Brain microvascular endothelial cell (primary cell): ENCODE data around the gene MACROD1.

Experiments used
- DNase-seq: peaks from one replicate; pipeline ENCODE4 v3.0.0-alpha.2; 2020
- H3K27ac ChIP-seq: fragments of 250-450 bp; sonication (Bioruptor Pico); 2 replicates; pipeline ENCODE4 v1.5.1; 2020; ENCODE audit warnings: mild to moderate bottlenecking, moderate library complexity
- H3K27me3 ChIP-seq: fragments of 250-450 bp; sonication (Bioruptor Pico); replicated peaks from 2 replicates; pipeline ENCODE4 v1.5.1; 2020; ENCODE audit warnings: mild to moderate bottlenecking
- H3K36me3 ChIP-seq: fragments of 250-450 bp; sonication (Bioruptor Pico); replicated peaks from 2 replicates; pipeline ENCODE4 v1.5.1; 2020; ENCODE audit warnings: mild to moderate bottlenecking
- H3K4me3 ChIP-seq: 2 replicates; pipeline ENCODE4 v1.5.1; 2011; ENCODE audit warnings: low read depth, mild to moderate bottlenecking, control low read depth, low read length, moderate library complexity
- CTCF ChIP-seq: IDR thresholded peaks from 2 replicates; pipeline ENCODE4 v1.5.1; 2011; ENCODE audit warnings: low read depth, mild to moderate bottlenecking, moderate library complexity, low read length, control low read depth, inconsistent platforms; ENCODE audit errors: missing control alignments
- in situ Hi-C: cut with HindIII; loops from 2 replicates; pipeline ENCODE4 v1.10.0; 2017; ENCODE audit warnings: low sequenced_read_pairs, low pct_ligation_motif_present

Gene MACROD1

GRCh38 chr11:64001484-64002420 is 164.2 kb downstream of the MACROD1 start:
- no peak for DNase-seq
- in situ Hi-C loops, result loop anchor here (5.0 kb wide), 1 partner anchor 136 kb away; no protein-coding TSS in a partner anchor
- Histone ChIP-seq H3K27me3 (no peaks in the 10 kb centered on the region), H3K4me3 (no peak overlapping the region), H3K36me3 (peaks cover 17% of the 10 kb centered on the region), H3K27ac (no peak overlapping the region)
- no peak for TF ChIP-seq CTCF

GRCh38 chr11:64000740-64001483 is 165.0 kb downstream of the MACROD1 start:
- Histone ChIP-seq H3K36me3 (peaks cover 25% of the 10 kb centered on the region), H3K4me3 (no peak overlapping the region), H3K27me3 (no peaks in the 10 kb centered on the region), H3K27ac (no peak overlapping the region)
- TF ChIP-seq CTCF, result no peak
- no peak for DNase-seq
- in situ Hi-C loops, result loop anchor here (5.0 kb wide), 1 partner anchor 136 kb away; no protein-coding TSS in a partner anchor

GRCh38 chr11:64000026-64000739 is 165.7 kb downstream of the MACROD1 start:
- Histone ChIP-seq H3K36me3 (peaks cover 30% of the 10 kb centered on the region), H3K4me3 (no peak overlapping the region), H3K27me3 (no peaks in the 10 kb centered on the region), H3K27ac (no peak overlapping the region)
- in situ Hi-C loops, result loop anchor here (5.0 kb wide), 1 partner anchor 137 kb away; no protein-coding TSS in a partner anchor
- DNase-seq, result peak; percentile 33
- peak; percentile 57 for TF ChIP-seq CTCF

GRCh38 chr11:63999349-64000025 is 166.4 kb downstream of the MACROD1 start:
- in situ Hi-C loops, result loop anchor here (5.0 kb wide), 1 partner anchor 138 kb away; no protein-coding TSS in a partner anchor
- Histone ChIP-seq H3K27ac (no peak overlapping the region), H3K4me3 (no peak overlapping the region), H3K27me3 (no peaks in the 10 kb centered on the region), H3K36me3 (peaks cover 33% of the 10 kb centered on the region)
- no peak for TF ChIP-seq CTCF
- DNase-seq, result peak; percentile 33

GRCh38 chr11:63998558-63999348 is 167.2 kb downstream of the MACROD1 start:
- Histone ChIP-seq H3K4me3 (no peak overlapping the region), H3K27me3 (no peaks in the 10 kb centered on the region), H3K27ac (no peak overlapping the region), H3K36me3 (peaks cover 33% of the 10 kb centered on the region)
- in situ Hi-C loops, result no loop called here
- no peak for DNase-seq
- no peak for TF ChIP-seq CTCF
